Measurements from ENCODE around the gene TENT5C.

DNA sequence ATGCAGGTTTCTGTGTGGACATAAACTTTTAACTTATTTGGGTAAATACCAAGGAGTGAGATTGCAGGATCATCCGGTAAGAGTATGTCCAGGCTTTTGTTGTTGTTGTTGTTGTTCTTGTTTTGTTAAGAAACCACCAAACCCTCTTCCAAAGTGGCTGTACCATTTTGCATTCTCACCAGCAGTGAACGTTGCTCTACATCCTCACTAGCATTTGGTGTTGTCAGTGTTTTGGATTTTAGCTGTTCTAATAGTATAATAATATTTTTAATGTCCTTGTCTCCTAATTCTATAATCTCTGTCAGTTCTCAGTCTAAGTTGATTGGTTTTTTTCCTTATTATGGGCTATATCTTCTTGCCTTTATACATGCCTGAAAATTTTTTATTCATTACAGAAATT is 37.8 kb downstream of the TENT5C start:
- TF ChIP-seq RAD51 (IDR thresholded peaks at IDR 0.05; ENCODE audit: borderline replicate concordance) (no peak), RFX1 (IDR thresholded peaks at IDR 0.05) (no peak), ZNF660 (CRISPR knock-in tag; IDR thresholded peaks at IDR 0.05; ENCODE audit: borderline replicate concordance, low read depth) (no peak), ZMYM2 (CRISPR knock-in tag; IDR thresholded peaks at IDR 0.05) (no peak), KMT2B (CRISPR knock-in tag; IDR thresholded peaks at IDR 0.05) (no peak), BCL6 (CRISPR knock-in tag; IDR thresholded peaks at IDR 0.05) (no peak), ZNF737 (CRISPR knock-in tag; IDR thresholded peaks at IDR 0.05; ENCODE audit: borderline replicate concordance) (no peak)
- TF ChIP-seq, protein P1, sequence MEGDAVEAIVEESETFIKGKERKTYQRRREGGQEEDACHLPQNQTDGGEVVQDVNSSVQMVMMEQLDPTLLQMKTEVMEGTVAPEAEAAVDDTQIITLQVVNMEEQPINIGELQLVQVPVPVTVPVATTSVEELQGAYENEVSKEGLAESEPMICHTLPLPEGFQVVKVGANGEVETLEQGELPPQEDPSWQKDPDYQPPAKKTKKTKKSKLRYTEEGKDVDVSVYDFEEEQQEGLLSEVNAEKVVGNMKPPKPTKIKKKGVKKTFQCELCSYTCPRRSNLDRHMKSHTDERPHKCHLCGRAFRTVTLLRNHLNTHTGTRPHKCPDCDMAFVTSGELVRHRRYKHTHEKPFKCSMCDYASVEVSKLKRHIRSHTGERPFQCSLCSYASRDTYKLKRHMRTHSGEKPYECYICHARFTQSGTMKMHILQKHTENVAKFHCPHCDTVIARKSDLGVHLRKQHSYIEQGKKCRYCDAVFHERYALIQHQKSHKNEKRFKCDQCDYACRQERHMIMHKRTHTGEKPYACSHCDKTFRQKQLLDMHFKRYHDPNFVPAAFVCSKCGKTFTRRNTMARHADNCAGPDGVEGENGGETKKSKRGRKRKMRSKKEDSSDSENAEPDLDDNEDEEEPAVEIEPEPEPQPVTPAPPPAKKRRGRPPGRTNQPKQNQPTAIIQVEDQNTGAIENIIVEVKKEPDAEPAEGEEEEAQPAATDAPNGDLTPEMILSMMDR (CRISPR knock-in tag; IDR thresholded peaks at IDR 0.05) = no peak

Measured in HepG2 (cell line).